ENCODE measurements around the gene SSPN. TPM values are rescaled to one million over a fixed set of nuclear protein-coding genes. Genes with fewer than 3 reads are reported as not detected.

Gene SSPN
- total RNA-seq, 2 donors from 2014 or later = 8.5 to 13.5 TPM

- DNase-seq = no peak
- no peak for TF ChIP-seq CTCF (IDR thresholded peaks at IDR 0.05)
- intact Hi-C loops (cut with DNase I) = no loop called here
- H3K4me1 ChIP-seq = no peaks in the 10 kb centered on the region
- H3K9ac ChIP-seq (ENCODE audit: low read depth in 2 of 2, low read length in 2 of 2) = no peak overlapping the region
- no peaks in the 10 kb centered on the region for H3K27me3 ChIP-seq
- H3K4me3 ChIP-seq = no peak overlapping the region
- no peaks in the 10 kb centered on the region for H3K9me3 ChIP-seq
- H3K36me3 ChIP-seq = no peaks in the 10 kb centered on the region
- no peak overlapping the region for H3K27ac ChIP-seq
Measured at GRCh38 chr12:26247873-26248272, 52.5 kb downstream of the SSPN start.

- H3K9ac ChIP-seq (ENCODE audit: low read depth in 2 of 2, low read length in 2 of 2) = no peak overlapping the region
- intact Hi-C loops (cut with DNase I) = no loop called here
- TF ChIP-seq CTCF (IDR thresholded peaks at IDR 0.05) = no peak
- no peak for DNase-seq
- H3K27me3 ChIP-seq = no peaks in the 10 kb centered on the region
- no peaks in the 10 kb centered on the region for H3K36me3 ChIP-seq
- H3K4me1 ChIP-seq = no peaks in the 10 kb centered on the region
- no peaks in the 10 kb centered on the region for H3K9me3 ChIP-seq
- no peak overlapping the region for H3K27ac ChIP-seq
- H3K4me3 ChIP-seq = no peak overlapping the region
Measured at GRCh38 chr12:26250801-26251200, 55.4 kb downstream of the SSPN start.

- Histone ChIP-seq H3K9me3 (no peaks in the 10 kb centered on the region), H3K4me1 (no peaks in the 10 kb centered on the region), H3K36me3 (no peaks in the 10 kb centered on the region), H3K27ac (no peak overlapping the region), H3K27me3 (no peaks in the 10 kb centered on the region), H3K4me3 (no peak overlapping the region), H3K9ac (ENCODE audit: low read depth in 2 of 2, low read length in 2 of 2) (no peak overlapping the region)
- DNase-seq = no peak
- no peak for TF ChIP-seq CTCF (IDR thresholded peaks at IDR 0.05)
- intact Hi-C loops (cut with DNase I) = no loop called here
Measured at GRCh38 chr12:26251600-26251999, 56.2 kb downstream of the SSPN start.

- Histone ChIP-seq H3K27me3 (no peaks in the 10 kb centered on the region), H3K27ac (no peak overlapping the region), H3K4me3 (no peak overlapping the region), H3K9ac (ENCODE audit: low read depth in 2 of 2, low read length in 2 of 2) (no peak overlapping the region), H3K36me3 (no peaks in the 10 kb centered on the region), H3K9me3 (no peaks in the 10 kb centered on the region), H3K4me1 (no peaks in the 10 kb centered on the region)
- intact Hi-C loops (cut with DNase I) = no loop called here
- TF ChIP-seq CTCF (IDR thresholded peaks at IDR 0.05) = no peak
- no peak for DNase-seq
Measured at GRCh38 chr12:26252946-26253345, 57.6 kb downstream of the SSPN start.

- Histone ChIP-seq H3K4me3 (no peak overlapping the region), H3K4me1 (no peaks in the 10 kb centered on the region), H3K36me3 (no peaks in the 10 kb centered on the region), H3K27me3 (no peaks in the 10 kb centered on the region), H3K27ac (no peak overlapping the region), H3K9ac (ENCODE audit: low read depth in 2 of 2, low read length in 2 of 2) (no peak overlapping the region), H3K9me3 (no peaks in the 10 kb centered on the region)
- DNase-seq = no peak
- no peak for TF ChIP-seq CTCF (IDR thresholded peaks at IDR 0.05)
- intact Hi-C loops (cut with DNase I) = no loop called here
Measured at GRCh38 chr12:26255893-26256645, 60.7 kb downstream of the SSPN start.
